Inflammatory macrophage treated with lipopolysaccharide for 1 hour (primary cell): Measurements from ENCODE around the gene ADM2.

Source experiments
- DNase-seq, 2 donors: peaks; one replicate each; pipeline ENCODE4 v3.0.0-alpha.2; 2020 to 2022

ADM2 gene

DNA sequence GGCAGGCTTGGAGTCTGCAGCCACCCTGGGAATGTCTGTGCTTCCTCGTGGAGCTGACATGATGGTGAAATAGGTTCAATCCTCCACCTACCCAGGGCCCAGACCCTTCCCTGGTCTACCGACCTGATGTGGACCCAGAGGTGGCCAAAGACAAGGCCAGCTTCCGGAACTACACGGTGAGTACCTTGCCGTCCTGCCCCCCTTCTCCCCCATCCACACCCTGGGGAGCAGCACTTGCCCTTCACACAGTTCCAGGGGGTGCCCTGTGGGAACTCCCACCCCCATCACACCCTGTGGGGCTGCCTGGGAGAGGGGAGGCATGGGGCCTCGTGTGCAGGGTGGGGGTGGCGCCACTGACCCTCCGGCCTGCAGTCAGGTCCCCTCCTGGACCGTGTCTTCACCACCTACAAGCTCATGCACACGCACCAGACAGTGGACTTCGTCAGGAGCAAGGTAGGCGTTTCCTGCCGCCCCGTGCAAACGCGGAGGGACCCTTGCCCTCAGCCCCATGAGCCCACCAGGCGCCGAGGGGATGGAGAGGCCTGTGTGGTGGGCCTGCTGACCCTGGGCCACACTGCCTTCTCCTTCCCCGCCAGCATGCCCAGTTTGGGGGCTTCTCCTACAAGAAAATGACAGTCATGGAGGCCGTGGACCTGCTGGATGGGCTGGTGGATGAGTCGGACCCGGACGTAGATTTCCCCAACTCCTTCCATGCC, 6.1 kb downstream of the ADM2 start:
- DNase-seq: no peak

DNA sequence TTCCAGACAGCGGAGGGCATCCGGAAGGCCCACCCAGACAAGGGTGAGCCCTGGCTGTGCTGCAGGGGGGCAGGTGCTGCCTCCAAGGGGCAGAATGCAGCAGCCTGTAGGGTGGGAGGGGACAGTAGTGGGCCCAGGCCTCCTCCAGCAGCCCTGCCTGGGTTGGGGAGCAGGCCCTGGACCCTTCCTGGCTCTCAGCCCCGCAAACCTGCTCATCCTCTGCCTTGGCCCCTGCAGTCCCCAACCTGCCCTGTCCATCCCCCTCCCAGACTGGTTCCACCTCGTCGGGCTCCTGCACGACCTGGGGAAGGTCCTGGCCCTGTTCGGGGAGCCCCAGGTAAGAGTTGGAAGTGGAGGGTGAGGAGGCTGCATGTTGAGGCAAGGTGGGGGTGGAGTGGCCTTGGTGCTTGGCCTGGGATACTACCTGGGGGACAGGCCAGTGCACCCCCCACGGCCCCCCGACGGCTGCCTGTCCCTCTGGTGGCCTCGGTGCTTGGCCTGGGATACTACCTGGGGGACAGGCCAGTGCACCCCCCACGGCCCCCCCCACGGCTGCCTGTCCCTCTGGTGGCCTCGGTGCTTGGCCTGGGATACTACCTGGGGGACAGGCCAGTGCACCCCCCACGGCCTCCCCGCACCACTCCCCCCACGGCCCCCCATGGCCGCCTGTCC, 6.8 kb downstream of the ADM2 start:
- no peak for DNase-seq

DNA sequence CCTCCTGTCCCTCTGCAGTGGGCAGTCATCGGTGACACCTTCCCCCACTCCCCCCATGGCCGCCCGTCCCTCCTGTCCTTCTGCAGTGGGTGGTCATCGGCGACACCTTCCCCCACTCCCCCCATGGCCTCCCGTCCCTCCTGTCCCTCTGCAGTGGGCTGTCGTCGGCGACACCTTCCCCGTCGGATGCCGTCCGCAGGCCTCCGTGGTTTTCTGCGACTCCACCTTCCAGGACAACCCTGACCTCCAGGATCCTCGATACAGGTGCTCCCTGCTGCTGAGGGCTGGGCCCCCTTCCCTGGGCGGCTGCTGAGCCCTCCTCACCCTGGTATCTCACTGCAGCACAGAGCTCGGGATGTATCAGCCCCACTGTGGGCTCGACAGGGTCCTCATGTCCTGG, 7.5 kb downstream of the ADM2 start:
- DNase-seq: no peak

DNA sequence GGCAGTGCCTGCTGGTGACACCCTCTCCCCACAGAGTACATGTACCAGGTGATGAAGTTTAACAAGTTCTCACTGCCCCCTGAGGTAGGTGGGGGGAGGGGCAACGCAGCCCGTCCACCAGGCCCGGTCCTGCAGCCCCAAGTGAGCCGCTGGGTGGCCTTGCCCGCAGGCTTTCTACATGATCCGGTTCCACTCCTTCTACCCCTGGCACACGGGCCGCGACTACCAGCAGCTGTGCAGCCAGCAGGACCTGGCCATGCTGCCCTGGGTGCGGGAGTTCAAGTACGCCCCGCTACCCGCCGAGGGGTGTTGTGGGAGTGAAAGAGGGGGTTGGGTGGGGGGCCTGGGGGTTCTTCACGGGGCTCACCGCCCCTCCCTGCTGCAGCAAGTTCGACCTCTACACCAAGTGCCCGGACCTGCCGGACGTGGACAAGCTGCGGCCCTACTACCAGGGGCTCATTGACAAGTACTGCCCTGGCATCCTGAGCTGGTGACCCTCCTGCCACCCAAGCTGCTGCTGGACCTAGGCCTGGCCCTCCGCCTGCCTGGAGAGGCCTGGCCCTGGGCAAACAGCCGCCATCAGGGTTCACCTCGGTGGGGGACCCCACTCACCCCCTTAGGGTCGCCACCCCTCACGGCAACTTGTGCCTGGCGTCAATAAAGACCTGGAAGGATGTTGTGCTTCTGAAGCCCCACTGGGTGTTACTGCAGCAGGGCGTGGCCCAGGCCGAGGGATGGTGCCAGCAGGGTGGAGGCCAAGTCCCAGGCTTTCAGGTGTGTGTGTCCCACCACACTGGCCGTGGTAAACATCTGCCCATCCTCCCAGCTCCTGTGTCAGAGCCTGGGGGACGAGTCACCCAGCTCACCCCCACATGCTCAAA, 8.3 kb downstream of the ADM2 start:
- DNase-seq: no peak

DNA sequence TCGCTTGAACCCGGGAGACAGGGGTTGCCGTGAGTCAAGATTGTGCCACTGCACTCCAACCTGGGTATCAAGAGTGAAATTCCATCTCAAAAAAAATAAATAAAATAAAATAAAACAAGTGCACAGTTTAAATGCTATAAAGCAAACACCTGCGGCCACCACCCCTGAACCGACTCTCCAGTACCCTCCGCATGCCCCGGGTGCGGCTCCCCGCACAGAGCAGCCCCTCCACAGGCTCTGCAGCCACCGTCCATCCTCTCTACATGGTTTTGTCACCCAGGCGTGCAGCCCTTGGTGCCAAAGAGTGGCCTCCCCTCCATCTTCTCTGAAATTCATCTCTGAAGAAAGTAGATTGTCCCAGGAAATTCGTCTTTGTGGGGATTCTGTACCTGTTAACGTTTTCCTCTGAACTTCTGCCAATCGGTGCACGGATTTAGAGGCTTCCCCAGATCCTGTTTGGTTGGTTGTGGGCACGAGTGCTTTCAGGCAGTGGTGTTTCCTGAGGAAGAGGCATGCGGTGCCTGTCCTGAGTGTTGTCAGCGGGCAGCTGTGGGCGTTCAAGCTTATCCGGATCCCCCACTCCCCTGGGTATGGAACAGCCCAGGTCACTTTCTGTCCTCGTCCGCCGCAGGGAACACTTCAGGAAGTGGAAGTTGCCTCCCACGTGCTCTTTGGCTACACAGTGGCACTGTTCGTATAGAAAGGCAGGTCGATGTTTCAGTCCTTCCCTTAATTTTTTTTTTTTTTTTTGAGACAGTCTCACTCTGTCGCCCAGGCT, 9.4 kb downstream of the ADM2 start:
- DNase-seq: peak; percentile 51 to 78

DNA sequence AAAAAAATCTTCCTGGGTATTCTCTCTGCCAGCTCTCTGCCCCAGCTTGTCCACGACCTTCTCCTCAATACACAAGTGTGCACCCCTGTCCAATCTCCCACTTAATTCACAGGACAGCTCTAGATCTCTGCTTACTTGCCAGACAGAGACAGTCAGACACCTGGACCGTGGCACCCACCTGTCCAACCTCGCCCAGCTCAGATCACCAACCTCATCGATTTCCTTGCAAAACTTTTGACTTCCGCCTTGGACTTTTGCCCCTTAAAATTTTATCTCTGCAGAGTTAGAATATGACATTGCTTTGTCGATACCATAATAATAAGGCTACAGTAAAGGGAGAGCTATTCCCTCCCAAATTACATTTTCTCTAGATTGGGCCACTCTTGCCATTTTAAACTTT, 15.8 kb downstream of the ADM2 start:
- no peak for DNase-seq

DNA sequence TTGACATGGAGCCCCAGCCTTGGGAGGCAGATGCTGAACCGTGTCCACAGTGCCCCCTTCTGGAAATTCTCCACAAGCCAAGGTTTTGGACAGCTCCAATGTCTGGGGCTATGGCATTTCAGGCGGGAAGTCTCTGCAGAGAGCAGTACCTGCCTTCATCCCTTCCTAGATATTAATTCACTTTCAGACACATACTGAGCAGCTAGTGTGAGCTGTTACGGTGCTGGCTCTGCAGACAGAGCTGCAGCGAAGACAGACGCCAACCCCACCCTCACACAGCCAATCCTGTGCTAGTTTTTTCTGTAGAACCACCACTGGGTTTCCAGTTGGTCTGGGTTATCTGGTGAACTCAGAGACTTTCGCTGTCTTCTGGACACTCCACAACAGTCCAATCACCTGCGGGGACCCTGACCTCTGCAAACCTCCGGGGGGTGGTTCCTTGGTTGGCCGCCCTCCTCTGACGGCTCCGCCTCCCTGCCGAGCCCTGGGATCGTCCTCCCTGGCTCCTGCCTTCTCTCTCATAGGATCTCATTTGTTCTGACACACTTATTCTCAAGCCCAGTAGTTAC, 17.1 kb downstream of the ADM2 start:
- peak; percentile 45 to 89 for DNase-seq

DNA sequence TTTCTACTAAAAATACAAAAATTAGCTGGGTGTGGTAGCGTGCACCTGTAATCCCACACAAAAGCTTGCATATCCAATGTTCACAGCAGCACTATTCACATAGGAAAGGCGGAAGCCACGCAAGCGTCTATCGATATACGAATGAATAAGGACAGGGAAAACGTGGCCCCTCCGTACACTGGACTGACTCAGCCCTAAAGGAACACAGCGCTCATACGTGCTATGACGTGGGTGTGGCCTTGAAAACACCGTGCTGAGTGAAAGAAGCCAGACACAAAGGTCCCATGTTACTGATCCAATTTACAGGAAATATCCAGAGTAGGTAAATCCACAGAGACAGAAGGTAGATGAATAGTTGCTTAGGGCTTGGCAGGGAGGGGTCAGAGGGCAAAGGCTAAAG, 19.1 kb downstream of the ADM2 start:
- no peak for DNase-seq

DNA sequence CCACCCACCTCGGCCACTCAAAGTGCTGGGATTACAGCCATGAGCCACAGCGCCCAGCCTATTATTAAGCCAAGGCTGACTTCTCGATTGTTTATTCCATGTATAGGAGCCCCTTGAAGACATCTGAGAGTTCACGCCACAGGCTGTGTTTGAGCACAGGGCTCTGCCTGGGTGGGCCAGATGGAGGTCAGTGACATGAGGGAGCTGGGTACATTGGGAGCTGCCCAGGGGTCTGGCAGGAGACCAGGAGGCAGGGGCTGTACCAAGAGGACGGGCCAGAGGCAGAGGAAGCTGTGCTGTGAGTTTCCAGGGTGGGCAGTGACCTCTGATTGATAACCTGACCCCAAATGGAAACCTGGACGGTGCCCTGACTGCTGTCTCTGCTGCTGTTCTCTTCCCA, 20.8 kb downstream of the ADM2 start:
- no peak for DNase-seq

DNA sequence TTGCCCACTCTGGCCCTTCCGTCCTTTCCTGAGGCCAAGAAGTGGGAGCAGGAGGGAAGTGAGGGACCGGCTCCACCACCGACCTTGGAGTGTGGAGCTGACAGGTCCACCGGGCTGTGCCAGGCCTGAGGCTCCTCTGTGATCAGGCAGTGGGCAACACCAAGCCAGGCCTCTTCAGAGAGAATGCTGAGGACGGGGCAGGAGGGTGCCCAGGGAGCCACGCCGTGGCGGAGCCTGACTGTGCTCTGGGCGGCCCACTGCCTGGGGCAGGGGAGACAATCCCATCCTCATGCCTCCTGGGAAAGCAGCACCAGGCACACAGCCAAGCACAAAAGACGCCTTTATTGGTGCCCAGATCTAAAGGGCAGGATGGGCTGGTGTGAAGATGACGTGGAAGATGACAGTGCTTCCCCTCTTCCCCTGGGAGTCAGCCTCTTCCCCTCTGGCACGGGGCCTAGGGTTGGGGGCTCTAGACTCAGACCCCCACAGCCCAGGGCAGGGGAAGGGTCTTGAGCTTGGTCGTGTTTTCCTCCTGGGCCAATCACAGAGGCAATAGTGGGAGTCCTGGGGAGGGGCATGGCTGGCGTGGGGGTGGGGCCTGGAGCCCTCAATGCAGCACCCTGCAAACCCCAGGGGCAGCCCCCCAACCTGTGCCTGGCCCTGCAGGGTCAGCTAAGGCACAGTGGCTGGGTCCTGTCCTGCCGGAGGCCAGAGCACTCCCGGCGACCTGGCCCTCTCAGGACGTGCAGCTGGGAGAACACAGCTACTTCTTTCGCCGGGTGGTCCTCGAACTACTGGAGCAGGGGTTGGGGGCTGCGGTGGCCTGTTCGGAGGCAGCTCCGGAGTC, 21.5 kb downstream of the ADM2 start:
- DNase-seq: no peak

DNA sequence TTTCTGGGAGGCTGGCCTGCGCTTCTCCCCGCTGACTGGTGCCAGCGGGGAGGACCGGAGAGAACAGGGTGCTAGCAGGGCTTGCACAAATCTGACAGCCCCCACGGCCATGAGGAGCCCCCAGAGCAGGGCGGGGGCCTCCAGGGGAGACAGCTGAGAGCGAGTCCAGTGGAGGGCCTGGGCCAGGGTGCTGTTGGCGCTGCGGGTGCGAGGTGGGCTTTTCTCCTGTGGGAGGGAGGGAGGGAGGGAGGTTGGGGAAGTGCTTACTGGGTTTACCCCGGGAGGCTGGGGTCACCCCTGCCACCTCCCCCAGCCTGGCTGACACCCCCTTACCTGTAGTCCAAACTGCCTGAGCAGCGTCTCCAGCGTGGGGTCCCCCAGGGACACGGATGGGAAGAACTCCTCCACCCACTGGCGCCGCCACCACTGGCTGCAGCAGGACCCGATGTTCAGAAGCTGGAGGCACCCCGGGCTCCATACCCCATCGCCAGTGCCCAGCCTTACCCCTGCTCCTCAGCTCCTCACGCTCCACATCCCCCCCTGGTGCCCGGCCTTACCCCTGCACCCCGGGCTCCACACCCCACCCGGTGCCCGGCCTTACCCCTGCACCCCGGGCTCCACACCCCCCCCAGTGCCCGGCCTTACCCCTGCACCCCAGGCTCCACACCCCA, 22.3 kb downstream of the ADM2 start:
- DNase-seq: no peak

DNA sequence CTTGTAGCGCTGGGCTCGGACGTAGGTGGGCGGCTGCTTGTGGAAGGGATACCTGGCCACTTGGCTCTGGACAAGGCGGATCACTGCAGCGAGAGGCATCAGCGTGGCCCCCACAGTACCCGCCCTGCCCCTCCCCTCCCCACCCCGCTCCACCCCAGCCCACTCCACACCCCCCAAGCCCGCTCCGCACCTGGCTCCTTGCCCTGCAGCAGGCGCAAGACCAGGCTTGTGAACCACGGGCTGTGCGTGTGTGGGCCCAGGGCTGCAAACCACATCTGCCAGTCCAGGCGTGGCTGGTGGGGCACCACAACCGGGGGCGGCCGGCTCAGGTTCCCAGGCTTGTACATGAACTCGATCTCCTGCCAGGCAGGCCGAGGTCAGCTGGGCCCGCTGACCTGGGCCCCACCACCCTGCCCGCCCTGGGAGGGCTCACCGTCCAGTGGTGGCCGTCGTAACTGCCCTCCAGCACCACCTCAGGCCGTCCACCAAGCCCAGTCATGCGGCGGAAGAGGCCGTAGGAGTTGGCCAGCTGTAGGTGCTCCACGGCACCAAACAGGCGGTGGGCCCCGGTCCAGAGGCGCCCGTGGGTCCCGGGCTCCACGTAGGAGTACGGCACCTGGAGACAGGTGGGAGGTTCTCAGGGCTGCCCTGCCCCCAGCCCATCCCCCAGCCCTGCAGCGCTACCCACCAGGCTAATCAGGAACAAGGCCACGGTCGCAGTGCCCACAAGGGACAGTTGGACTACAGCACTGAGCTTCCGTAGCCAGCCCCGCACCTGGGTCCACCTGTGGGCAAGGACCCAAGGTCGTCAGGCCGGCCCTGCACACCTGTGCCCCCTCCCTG, 23.2 kb downstream of the ADM2 start:
- DNase-seq: no peak

DNA sequence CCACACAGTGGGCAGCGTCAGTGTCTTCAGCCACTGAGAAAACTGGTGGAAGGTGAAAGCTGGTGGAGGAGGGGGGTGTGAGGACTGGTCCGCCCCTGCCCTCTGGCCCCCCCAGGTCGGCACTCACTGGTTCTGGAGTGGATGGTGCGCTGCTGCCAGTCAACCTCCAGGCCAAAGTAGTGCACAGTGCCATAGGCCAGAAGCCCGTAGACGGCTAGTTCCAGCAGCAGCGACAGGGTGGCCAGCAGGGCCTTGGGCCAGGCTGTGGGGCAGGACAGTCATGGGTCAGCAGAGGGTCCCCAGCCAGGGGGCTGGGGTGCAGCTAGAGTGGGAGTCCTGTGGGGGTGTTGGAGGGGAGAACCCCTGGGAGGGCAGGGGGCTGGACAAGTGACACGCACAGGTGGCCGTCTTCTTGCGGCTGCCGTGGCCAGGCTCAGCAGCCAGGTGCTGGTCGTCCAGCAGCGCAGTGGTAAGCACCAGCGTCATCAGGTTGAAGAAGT, 24.0 kb downstream of the ADM2 start:
- DNase-seq: no peak

DNA sequence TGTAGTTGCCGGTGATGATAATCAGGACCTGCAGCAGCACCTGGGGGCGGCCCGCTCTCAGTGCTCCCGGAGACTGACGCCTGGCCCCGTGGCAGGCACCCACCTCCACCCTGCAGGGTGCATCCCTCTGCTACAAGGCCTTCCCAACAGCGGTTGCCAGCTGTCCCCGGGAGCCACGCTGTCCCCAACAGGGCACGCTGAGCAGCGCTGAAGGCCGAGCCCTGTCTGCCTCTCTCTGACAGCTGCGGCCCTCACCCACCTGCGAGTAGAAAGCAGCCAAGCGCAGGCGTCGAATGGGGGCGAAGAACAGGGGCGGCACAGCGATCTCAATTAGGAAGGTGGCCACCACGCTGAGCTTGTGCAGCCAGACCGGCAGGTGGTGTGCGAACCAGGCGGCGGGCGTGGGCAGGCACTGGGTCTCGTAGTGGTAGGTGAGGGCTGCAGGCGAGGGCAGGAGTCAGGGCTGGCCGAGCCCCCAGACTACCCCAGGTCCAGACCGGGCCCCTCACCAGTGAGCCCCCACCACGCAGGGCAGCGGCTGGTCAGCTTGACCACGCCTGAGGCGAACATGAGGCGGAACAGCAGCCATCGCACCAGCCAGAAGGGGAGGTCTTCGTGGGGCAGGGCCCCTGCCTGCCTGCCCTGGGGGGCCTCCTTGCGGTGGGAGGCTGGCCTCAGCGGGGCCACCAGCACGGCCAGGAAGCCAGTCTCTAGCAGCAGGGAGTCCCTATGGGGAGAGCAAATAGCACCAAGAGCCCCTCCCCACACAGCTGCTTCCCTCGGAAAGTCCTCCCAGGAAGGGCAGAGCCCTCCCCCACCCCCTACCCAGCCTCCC, 24.6 kb downstream of the ADM2 start:
- no peak for DNase-seq

DNA sequence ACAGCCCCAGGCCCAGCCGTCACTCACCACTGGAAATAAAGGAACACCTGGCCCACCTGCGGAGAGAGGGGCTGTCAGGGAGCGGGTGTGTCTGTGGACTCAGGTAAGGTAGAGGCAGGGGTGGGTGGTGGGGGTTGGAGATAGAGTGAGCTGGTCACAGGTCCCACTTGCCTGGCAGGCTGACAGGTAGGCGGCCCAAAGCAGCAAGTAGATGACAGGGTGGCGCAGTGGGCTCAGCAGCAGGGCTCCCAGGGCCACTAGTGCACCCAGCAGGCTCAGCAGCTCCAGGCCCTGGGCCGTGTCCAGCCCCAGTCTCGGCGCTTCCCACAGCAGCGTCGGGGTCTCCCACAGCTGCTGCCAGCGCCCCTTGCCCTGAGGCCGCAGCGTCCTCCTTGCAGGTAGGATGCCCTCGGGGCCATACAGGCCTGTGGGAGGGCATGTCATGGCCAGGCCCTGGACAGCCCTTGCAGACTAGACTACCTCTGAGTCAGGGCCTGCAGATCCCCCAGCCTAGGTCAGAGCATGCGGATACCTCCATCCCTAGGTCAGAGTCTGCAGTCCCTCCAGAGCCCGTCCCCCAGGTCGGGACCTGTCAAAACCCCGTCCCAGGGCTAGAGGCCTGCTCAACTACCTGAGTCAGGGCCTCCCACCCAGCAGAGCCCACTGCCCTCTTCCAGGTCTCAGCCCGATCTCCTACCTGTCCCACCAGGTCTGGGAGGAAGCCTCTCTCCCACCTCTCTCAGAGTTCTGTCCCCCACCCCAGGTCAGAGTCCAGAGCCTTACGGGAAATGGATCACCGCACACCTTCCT, 25.5 kb downstream of the ADM2 start:
- DNase-seq: no peak

DNA sequence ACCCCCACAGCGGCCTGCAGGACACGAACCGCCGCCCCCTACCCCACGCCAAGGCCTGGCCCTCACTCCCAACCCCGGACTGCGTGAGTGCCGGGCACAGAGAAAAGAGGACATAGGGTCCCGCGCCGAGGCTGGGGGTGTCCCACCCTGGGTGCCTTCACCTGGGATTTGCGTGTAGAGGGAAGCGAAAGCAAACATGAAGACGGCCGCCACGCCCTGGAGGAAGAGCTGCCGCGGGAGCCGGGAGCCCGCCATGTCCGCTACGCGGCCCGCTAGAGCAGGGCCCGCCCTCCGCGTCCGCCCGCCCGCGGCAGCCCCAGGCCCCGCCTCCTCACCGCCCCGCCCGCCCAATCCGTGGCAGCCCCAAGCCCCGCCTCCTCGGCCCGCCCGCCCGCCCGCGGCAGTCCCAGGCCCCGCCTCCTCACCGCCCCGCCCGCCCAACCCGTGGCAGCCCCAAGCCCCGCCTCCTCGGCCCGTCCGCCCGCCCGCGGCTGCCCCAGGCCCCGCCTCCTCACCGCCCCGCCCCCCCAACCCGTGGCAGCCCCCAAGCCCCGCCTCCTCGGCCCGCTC, 26.2 kb downstream of the ADM2 start, which contains the start of gene LMF2:
TSS of gene LMF2 (minus strand) at position 282 of the 570 bp plus-strand sequence. CDS start at position 255, 27 bp downstream.
- DNase-seq: no peak
